ENCODE measurements around the gene CTAG1A.

- TF ChIP-seq POLR2A (IDR thresholded peaks at IDR 0.05; ENCODE audit: low read length) (no peak), CTCF (IDR thresholded peaks at IDR 0.05) (no peak), CEBPB (IDR thresholded peaks at IDR 0.05) (no peak), ATOH8 (CRISPR knock-in tag; IDR thresholded peaks at IDR 0.05; ENCODE audit: low read depth) (no peak), ZFP36 (IDR thresholded peaks at IDR 0.05; ENCODE audit: borderline replicate concordance, partially characterized antibody) (no peak), EP300 (IDR thresholded peaks at IDR 0.05) (no peak), HOXB13 (CRISPR knock-in tag; IDR thresholded peaks at IDR 0.05; ENCODE audit: low read depth) (no peak), SMC3 (IDR thresholded peaks at IDR 0.05) (no peak), EHMT2 (IDR thresholded peaks at IDR 0.05; ENCODE audit: low read depth) (no peak), JUN (IDR thresholded peaks at IDR 0.05) (no peak), RCOR1 (IDR thresholded peaks at IDR 0.05; ENCODE audit: low read depth, low read length) (no peak), PBX3 (IDR thresholded peaks at IDR 0.05) (no peak), NFE2L2 (conservative IDR thresholded peaks at IDR 0.05; ENCODE audit: low read length) (no peak), PHF8 (IDR thresholded peaks at IDR 0.05; ENCODE audit: borderline replicate concordance, low read depth) (no peak)
Measured at GRCh38 chrX:154598656-154599055, 13.7 kb downstream of the CTAG1A start.
